GM18907 (cell line): ENCODE measurements around the gene SUFU.

Experiments
- ATAC-seq: cut with Tn5 transposase; IDR thresholded peaks from one replicate; pipeline ENCODE4 v1.9.1; 2021; ENCODE audit warnings: mild to moderate bottlenecking, moderate library complexity; ENCODE audit not compliant: unreplicated experiment

Gene SUFU

DNA sequence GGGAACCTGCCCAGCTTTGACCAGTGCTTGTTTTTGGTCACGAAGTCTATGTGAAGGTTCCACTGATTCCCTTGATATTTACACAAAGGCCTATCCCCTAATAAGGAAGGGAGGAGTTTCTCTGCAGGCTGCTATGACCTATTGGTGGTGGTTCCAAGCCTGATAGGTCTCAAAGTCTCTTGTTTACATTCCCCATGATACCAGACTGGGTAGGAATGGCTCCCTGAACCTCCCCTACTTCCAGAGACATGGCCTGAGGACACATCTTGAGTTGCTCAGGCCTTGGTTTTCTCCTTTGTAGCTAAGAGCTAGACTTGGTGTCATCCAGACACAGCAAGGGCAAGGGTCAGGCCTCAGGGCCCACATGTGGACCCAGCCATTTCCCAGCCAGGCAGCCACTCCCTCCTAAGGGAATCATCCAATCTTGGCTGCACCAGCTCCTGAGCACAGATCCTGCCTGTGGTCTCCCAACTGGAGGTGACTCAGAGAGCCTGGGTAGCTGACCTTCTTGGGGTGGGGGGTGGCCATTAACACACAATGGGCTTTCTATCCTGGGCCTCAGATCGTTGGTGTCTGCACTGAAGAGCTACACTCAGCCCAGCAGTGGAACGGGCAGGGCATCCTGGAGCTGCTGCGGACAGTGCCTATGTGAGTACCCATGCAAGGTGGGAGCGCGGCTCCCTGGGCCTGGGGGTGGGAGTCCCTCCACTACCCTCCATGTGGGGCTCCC lies 89.5 kb downstream of the SUFU start:
- ATAC-seq = no peak

GRCh38 chr10:102593804-102594079 lies 90.0 kb downstream of the SUFU start:
- no peak for ATAC-seq

DNA sequence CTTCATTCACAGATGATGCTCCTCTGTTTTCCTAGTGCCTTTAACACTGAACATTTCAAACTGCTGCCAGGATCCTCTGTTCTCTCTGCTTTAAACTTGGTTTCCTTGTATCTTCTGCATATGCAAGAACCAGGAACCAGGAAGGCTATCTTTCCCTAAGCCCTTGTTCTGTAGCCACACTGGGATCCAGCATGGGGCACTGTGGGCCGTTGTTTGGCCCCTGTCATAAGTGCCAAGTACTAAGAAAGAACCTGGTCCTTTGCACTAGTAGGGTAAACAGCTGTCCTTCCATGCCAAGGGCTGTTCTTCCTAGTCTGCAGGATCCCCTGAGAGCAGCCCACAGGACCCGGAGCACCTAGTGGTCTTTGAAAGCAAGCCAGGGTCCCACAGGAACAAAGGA lies 91.5 kb downstream of the SUFU start:
- ATAC-seq = no peak

DNA sequence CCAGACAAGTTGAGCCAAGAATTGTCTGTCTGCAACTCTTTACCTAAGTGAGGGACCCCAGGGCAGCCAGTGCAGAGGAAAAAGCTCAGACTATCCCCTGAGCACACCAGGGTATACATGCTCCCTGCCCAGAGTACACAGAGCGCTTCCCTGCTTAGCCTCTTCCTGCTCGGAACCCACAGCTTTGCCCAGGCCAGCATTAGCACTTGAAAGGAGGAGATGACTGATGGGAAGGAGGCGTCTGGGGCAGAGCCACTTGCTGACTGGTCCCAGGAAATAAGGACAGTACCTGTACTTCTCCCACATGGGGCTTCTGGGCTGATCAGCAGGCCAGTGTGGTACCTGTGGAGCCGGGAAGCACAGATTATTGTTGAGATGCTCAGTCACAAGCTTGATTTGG lies 92.1 kb downstream of the SUFU start:
- ATAC-seq = no peak

GRCh38 chr10:102596506-102596971 lies 92.8 kb downstream of the SUFU start:
- ATAC-seq = no peak

DNA sequence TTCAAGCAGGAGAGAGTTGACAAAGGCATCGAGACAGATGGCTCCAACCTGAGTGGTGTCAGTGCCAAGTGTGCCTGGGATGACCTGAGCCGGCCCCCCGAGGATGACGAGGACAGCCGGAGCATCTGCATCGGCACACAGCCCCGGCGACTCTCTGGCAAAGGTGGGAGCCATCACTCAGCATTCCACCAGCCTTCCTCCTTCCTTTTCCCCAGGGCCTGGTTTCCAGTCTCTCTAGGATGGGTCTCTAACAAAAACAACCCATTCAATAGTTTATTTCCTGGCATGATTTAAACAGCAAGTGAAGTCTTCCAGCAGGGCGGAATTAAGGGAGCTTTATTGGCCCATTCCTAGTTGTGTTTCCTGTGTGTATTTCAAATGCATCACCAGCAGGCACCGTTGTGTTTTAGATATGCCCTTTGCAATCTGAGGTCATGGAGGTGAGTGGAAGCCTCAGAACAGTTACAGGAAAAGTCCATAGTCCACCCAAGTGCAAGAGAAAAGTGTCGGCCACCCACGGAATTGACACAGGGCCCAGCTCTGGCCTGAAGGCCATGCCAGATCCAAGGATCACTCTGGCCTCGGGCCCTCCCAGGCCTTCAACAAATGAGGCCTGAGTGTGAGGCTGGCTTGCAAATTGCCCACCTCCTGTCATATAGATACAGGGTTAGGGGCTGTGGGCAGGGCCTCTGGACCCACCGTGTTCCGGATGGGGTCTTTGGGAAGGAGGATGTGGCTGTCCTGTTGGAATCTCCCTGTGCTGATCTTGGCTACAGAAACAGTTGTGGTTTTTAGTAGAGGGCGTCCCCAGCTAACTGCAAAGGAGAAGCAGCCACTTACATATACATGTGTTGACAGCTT lies 93.6 kb downstream of the SUFU start:
- ATAC-seq = no peak

- ATAC-seq = no peak
These were observed 94.5 kb downstream of the SUFU start for GRCh38 chr10:102598243-102598642.

DNA sequence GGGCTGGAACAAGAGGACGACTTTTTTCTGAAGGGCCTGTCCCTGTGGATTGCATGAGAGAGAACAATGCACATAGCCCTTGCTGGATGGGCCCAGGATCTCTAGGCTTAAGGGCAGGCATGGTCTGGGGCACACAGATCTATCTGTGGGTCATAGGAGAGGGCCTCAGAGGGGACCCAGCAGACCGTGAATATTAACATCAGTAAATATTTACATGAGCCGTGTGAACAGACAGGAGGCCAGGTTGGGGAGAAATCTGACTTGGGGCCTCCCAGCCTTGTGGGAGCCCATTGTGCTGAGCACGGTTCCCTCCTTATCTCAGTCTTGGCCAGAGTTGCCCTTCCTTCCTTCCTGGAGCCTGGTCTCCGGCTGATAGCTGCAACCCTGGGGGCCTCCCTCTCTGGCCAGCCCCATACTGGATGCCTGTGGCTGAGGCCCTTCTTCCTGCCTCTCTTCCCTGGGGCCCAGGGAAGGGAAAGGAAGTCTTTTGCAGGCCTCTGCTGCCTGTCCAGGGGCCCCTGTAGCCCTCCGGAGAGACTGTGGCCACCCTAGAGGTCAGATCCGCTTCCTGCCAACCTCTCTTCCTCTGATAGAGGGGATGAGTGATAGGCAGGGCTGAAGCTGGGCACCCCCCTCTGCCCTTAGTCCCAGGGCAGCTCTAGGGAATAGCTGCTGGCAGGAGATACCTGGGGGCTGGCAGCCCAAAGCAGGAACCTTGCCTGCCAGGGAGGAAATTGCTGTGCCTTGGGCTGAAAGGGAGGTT lies 96.0 kb downstream of the SUFU start:
- no peak for ATAC-seq

GRCh38 chr10:102600816-102601215 lies 97.0 kb downstream of the SUFU start:
- no peak for ATAC-seq

DNA sequence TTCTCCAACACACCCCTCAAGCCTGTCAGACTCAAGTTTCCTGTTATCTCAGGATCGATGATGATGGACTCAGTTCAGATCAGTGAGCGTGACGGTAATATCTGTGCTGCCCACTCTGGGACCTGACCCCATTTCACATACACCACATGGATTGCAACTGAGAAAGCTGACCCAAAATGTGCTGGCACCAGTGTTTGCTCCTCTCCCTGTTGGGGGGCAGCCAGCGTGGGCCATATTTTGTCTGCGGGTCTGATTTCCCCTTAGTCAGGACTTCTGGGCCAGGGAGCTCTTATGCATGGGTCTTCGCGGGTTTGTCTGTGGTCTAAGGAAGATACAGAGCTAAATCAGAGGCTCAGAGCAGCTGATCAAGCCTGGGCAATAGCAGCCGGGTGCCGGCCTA lies 97.9 kb downstream of the SUFU start:
- ATAC-seq = no peak

DNA sequence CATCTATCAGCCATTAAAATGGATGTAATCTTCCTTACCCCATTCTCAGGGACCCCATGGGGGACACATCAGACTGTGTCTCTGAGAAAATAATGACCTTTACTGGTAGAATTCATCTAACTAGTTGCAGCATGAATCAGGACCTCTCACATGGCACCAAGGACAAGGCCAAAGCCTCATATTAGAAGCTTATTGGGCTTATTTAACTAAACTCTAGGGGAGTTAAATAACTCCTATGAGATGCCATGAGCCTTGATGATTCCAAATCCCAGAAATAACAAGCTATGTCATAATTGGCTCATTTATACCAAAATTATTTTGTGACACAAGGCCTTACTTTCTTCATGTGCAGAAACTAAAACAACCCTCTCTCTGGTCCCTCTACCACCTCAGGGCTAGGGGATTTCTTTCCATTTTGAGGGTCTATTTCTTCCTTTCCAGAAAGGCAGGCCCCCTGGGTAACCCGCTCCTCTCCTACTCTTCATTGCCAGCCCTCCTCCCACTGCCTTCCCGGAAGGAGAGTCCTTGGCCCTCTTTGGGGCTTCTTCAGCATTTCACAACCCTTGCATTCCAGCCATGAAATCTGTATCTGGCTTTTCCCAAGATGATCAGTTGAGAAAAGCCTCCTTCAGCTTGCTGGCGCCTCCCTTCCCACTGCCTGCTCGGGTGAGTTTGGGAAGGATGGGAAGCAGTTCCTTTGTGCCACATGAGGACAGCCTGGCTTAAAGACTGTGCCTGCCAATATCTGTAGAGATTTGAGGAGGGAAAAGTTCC lies 98.7 kb downstream of the SUFU start:
- ATAC-seq = no peak

GRCh38 chr10:102603946-102604345 lies 100.2 kb downstream of the SUFU start:
- ATAC-seq = no peak

- no peak for ATAC-seq
These were observed 100.7 kb downstream of the SUFU start for GRCh38 chr10:102604439-102604841.

DNA sequence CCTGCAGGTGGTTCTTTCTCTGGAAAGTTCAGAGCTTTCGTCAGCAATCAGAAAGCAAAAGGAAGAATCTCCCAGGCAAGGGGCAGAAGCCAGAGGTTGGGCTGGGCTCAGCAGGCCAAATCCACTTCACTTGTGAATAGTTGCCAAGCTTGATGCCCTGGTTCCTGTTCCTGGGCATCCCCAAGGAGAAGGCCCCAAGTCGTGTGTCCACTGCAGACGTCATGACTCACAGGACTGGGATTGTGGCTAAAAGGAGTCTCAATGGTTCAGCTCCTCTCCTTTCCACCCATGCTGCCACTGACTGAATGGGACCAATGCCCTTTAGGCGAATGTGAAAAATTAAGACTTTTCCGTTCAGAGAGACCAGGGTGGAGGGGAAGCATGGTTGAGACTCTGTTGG lies 101.9 kb downstream of the SUFU start:
- ATAC-seq = no peak

GRCh38 chr10:102608487-102608886 lies 104.7 kb downstream of the SUFU start:
- no peak for ATAC-seq

GRCh38 chr10:102610441-102610887 lies 106.7 kb downstream of the SUFU start:
- ATAC-seq = no peak

DNA sequence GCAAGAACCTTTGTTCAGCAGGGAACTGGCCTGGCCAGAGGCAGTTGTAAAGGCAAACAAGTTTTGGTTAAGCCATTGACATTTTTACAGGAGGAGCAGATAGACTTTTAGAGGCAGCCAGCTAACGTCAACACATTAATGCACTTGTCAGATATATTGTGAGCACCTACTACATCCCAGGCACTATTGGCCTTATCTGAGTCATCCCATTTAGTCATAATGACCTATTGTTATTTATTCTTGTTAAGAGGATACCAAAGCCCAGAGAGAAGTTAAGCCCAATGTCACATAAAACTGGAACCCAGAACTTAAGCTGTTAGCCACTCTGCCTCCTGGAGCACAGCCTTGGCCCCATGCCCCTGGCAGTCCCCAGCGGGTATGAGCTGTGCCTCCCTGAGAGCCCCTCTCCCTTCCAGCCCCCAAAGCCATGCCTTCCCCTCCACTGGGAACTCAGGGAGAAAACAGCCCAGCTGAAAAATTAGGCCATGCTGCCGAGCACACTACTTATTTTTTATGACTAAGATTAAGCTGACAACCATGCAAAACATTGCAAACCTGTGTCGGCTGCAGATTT lies 107.8 kb downstream of the SUFU start:
- ATAC-seq = no peak

DNA sequence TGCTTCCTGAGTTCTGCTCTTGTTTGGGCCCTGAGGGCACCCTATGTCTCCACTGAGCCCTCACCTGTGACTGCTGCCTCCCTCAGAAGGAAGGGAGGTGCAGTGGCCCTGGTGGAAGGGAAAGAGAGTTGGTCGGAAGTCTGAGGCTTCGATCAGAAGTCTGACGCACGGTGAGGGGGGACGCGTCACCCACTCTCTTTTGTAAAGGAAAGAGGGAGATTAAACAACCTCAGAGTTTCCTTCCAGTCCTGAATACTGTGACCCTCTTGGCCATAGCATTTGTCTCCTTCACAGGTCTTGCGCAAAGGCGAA lies 109.1 kb downstream of the SUFU start:
- ATAC-seq = no peak

- ATAC-seq = no peak
These were observed 109.5 kb downstream of the SUFU start for GRCh38 chr10:102613286-102613685.

GRCh38 chr10:102613785-102614184 lies 110.0 kb downstream of the SUFU start:
- no peak for ATAC-seq

GRCh38 chr10:102614888-102615287 lies 111.1 kb downstream of the SUFU start:
- ATAC-seq = no peak
